Measurements from ENCODE around the gene FSD1.
"Not testable (repeated sequence)": the region's sequence is repeated elsewhere in the genome, so short reads cannot be mapped to it uniquely, and the experiment has no call there.

The FSD1 gene

DNA sequence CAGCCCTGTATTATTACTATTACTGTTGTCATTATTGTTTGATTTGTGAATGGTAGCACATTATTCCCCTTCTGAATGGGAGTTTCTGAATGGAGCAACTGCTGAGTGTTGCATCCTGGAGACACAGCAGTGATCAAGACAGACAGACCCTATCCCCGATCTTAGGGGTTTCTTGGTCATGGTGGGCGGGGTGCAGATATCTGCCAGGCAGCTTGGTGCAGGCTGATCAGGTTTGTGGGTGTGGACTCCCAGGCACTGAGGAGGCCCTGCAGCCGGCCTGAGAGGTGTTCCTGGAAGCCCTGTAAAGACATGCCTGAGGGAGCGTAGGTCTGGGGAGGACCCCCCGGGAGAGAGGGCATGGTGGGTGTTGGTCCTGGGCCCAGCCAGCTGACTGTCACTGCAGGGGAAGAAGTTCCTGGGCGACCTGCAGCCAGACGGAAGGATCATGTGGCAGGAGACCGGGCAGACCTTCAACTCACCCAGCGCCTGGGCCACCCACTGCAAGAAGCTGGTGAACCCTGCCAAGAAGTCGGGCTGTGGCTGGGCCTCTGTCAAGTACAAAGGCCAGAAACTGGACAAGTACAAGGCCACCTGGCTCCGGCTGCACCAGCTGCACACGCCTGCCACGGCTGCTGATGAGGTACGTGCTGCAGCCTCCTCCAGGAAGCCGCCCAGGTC, 41.1 kb downstream of the FSD1 start:
- no peak for DNase-seq (ENCODE audit: low spot score)

GRCh38 chr19:4346020-4346383, 41.6 kb downstream of the FSD1 start:
- no peak for DNase-seq (ENCODE audit: low spot score)

GRCh38 chr19:4347521-4347920, 43.1 kb downstream of the FSD1 start:
- DNase-seq (ENCODE audit: low spot score) = no peak

GRCh38 chr19:4349225-4349624, 44.8 kb downstream of the FSD1 start:
- not testable (repeated sequence) for DNase-seq (ENCODE audit: low spot score)

GRCh38 chr19:4350111-4350510, 45.7 kb downstream of the FSD1 start:
- no peak for DNase-seq (ENCODE audit: low spot score)

GRCh38 chr19:4350726-4351125, 46.3 kb downstream of the FSD1 start:
- DNase-seq (ENCODE audit: low spot score) = no peak

- DNase-seq (ENCODE audit: low spot score) = peak; percentile 59
Observed at GRCh38 chr19:4352701-4353121, 48.3 kb downstream of the FSD1 start.

- DNase-seq (ENCODE audit: low spot score) = no peak
Observed at GRCh38 chr19:4354282-4354681, 49.9 kb downstream of the FSD1 start.

DNA sequence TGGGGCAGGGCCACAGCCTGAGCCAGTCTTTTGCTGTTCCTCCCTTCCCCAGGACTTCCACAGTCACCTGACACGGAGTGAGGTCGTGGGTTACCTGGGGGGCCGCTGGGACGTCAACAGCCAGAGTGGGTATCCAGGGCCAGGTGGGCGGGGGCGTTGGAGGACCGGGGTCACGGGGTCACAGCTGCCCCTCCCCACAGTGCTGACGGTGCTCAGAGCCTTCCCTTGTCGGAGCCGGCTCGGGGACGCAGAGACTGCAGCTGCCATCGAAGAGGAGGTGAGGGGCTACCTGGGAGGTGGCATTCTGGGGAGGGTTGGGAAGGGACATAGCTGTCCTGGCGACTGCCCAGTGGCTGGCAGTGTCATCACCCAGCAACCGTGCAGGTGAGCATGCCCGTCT, 50.5 kb downstream of the FSD1 start:
- DNase-seq (ENCODE audit: low spot score) = no peak

- no peak for DNase-seq (ENCODE audit: low spot score)
Observed at GRCh38 chr19:4357095-4357797, 52.8 kb downstream of the FSD1 start.

DNA sequence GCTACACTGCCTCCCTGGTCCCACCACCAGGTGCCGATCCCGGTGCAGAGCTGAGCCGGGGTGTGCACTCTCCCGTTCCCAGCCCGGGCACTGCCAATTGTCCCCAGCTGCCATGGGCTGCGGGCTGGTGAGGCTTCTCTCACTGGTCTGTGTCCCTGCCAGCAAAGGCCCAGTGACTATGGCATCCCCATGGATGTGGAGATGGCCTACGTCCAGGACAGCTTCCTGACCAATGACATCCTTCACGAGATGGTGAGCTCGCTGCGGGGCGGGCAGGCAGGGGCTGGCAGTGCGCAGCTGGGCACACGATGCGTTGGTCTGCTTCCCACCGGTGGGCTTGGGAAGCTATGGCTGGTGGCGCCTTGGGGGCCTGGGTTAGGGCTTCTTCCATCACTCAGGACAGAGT, 53.5 kb downstream of the FSD1 start:
- DNase-seq (ENCODE audit: low spot score) = no peak

GRCh38 chr19:4358709-4359626, 54.6 kb downstream of the FSD1 start:
- no peak for DNase-seq (ENCODE audit: low spot score)

- DNase-seq (ENCODE audit: low spot score) = no peak
Observed at GRCh38 chr19:4359627-4360000, 55.2 kb downstream of the FSD1 start.

DNA sequence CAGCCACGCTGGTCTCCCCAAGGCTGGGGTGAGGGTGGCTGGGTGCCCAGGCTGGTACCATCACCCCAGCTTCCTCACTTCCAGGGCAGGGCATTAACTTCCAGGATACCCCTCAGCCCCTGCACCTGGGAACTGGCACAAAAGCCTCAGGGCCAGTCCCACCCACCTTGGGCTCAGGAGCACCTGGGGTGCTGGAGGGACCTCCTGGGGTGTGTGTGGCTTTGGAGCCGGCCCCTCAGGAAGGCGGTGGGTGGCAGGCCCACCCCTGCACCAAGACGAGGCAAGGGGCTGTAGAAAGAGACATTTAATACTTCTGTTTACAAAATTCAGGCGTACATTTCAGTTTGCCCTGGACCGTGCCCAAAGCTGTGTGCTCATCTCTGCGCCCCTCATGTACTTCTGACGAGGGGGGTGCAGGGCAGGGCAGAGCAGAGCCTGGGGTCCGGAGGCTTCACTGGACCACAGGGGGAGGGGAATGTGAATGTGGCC, 55.7 kb downstream of the FSD1 start:
- no peak for DNase-seq (ENCODE audit: low spot score)

- no peak for DNase-seq (ENCODE audit: low spot score)
Observed at GRCh38 chr19:4360641-4361151, 56.3 kb downstream of the FSD1 start.

GRCh38 chr19:4361152-4362046, 57.0 kb downstream of the FSD1 start:
- no peak for DNase-seq (ENCODE audit: low spot score)

- DNase-seq (ENCODE audit: low spot score) = no peak
Observed at GRCh38 chr19:4362101-4362828, 57.9 kb downstream of the FSD1 start.

DNA sequence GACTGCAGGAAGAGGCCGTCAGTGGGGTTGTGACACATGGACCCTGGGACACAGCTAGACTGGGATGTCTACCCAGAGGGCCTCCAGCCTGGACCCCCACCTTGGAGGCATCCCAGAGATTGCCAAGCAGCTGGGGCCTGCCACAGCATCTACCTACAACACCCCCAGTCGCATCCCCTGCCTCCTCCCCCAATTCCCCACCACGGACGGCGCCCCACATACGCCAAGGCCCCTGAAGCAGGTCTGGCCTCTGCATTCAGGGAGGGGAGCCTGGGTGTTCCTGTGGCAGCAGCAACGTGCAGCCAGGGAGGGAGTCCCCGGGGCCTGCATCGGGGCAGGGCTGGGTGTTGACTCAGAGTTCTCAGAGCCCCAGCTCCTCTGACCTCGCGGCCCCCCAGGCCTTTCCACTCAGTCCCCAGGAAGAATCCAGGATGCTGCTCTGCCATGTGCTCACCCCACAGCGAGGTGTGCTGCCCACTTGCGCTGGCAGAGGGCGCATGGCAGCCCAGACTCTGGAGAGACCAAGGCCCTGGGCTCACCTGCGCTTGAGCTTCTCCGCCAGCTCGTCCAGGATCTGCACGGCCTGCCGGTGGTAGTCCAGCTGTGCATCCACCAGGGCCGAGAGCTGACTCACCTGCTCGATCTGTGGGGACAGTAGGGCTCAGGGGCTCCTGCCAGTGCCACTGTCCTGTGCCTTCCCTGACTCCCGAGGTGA, 58.6 kb downstream of the FSD1 start:
- DNase-seq (ENCODE audit: low spot score) = no peak

GRCh38 chr19:4363571-4364304, 59.3 kb downstream of the FSD1 start:
- no peak for DNase-seq (ENCODE audit: low spot score)
